Left lobe of liver (tissue), 2 donors: ENCODE results near the gene MCRIP1. TPM values are rescaled to one million over a fixed set of nuclear protein-coding genes. Genes with fewer than 3 reads are reported as not detected.
A peak's percentile ranks its signal among the peaks of the same experiment; 100 is the strongest.

Source experiments
- ATAC-seq: fragments of 200-7000 bp; cut with Tn5 transposase; one replicate; pipeline ENCODE4 v1.9.1; 2020; ENCODE audit warnings: mild to moderate bottlenecking, moderate library complexity
- DNase-seq: peaks from one replicate; pipeline ENCODE4 v3.0.0-alpha.2; 2020; ENCODE audit warnings: low spot score
- total RNA-seq: library from RNA; stranded (reverse); gene quantifications from one replicate; pipeline ENCODE4 v1.2.1, GENCODE V29; 2021
- donor health status: DM: no; HTN: no; CAD: no; lungs with moderate emphysema.
- donor health status: DM: no; HTN: yes; CAD: no.

MCRIP1 gene
- total RNA-seq, 1 donor from 2014 or later = 17.9 TPM

- no peak for ATAC-seq
- peak; percentile 55 for DNase-seq
Measured at GRCh38 chr17:81863123-81863675, 30.1 kb upstream of the MCRIP1 start.

DNA sequence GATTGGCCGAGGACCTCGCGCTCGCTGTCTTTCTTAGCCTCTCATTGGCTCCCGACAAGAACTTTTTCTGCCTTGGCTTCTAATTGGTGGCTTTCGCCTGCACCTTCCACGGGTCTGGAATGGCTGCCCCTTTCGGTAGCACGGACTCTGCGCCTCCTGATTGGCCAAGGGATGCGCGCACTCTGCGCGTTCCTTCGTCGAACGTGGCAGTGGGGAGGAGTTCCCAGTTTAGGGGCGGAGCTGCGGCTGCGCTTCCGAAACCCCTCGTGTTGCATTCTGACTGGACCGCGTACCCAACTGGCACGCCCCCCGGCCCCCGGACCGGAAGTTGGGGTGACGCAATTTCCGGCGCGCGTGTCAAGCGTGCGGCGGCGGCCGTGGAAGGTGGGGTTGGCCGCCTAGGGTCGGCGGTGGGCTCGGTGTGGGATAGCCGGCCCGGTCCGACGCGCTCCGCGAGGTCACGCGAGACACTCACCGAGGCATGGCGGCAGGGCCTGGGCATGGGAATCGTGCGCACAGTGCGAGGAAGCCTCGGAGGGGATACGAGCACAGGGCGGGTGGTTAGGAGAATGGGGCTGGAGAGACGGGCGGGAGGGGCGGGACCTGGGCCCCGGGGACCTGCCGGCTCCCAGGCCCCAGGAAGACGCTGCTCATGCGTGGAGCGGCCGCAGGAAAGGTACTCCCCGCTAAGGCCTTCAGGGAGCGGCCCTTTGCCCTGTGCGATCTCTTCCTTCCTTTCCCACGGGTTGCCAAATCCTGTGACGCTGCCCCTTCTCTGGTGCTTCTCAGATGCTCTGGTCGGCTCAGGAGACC, 27.9 kb upstream of the MCRIP1 start:
- ATAC-seq (peak; percentile 76), DNase-seq (peak; percentile 100)

GRCh38 chr17:81859906-81860755, 27.0 kb upstream of the MCRIP1 start, which contains the start of gene P4HB:
P4HB (minus strand) TSS chr17:81860535; CDS start chr17:81860471, 64 bp downstream.
- no peak for DNase-seq
- ATAC-seq = peak; percentile 67

DNA sequence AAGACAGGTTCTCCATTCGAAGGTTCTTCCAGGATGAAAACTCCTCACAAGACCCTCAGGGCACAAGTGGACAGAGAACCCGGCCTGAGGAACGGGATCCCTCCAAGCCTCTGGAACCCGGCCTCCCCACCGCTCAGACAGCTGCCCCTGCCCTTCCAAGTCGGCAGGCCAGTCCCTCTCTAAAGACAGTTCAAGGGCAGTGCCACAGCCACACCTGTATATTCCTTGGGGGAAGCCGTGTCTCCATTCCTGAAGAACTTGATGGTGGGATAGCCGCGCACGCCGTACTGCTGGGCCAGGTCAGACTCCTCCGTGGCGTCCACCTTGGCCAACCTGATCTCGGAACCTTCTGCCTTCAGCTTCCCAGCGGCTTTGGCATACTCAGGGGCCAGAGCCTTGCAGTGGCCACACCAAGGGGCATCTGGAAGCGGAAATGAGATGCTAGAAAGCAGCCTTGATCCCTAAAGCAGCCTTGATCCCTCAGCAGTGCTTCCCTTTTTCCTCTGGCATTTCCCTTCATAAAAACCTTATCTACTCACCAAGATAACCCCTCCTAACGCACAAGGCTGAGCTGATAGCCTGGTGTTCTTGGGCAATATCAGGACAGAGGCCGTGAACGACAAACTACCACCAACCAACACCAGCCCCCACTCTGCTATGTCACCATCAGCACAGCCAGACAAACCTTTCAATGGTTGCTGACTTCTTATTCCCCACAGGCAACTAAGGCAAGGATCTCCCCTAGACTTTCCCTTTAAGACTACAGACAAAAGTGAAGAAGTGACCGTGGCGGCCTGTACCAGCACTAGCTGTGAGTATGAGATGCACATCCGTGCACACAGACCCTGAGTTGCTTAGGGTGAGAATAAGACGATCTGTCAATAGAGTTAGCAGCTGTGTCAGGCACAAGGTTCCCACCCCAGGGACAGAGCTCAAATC, 26.1 kb upstream of the MCRIP1 start:
- ATAC-seq (no peak), DNase-seq (no peak)

DNA sequence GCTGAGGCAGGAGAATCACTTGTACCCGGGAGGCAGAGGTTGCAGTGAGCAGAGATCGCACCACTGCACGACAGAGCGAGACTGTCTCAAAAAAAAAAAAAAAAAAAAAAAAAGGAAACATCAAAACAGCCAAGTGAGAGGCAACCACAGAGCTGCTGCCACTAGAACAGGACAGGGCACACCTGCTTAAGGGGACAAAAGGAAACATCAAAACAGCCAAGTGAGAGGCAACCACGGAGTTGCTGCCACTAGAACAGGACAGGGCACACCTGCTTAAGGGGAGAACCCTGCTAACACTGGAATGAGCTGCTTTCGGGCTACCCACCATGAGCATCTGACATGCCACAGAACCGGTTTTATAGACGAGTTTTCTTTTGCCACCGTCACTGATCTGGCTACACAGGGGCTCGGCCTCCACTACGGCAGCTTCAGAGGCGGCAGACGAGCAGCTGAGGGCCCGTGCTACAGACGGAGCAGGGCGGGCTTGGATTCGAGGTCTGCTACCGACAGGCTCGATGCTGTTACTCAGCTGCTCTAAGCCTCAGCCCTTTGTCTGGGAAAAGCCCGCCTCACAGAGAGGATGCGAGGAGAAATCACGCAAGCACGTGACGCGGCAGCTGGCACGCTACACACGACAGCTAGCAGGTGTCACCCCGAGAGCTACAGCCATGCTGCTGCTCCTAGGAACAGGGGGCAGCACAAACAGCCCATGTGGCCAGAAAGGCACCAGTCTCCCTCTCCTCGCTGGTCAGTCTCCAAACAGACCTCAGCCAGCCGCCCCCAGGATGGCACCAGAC, 25.3 kb upstream of the MCRIP1 start:
- ATAC-seq (no peak), DNase-seq (peak; percentile 60)

- peak; percentile 76 for ATAC-seq
Measured at GRCh38 chr17:81854974-81855774, 22.1 kb upstream of the MCRIP1 start.

DNA sequence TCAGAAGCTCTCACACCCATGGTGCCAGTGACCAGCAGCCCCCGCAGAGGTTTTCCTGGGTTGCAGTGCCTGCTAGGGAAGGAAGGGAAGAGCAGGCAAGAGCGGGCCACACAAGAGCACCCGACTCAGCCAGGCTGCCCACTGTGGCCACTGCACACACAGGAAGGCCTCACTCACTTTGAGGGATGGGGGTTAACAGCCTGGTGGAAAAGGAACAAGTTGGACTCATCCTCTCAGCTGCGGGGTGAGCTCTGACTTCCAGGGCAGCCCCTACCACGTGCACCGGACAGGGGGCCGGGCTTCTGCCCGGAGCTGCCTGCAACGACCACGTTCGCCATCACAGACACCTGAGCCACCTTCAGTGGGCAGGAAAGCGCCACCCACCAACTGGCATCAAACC, 19.1 kb upstream of the MCRIP1 start:
- no peak for DNase-seq
- no peak for ATAC-seq

More at GRCh38 chr17:81854974-81855774, 22.1 kb upstream of the MCRIP1 start:
- DNase-seq = peak; percentile 78

- DNase-seq (no peak), ATAC-seq (no peak)
Measured at GRCh38 chr17:81851423-81851822, 18.3 kb upstream of the MCRIP1 start.

- no peak for DNase-seq
- ATAC-seq = no peak
Measured at GRCh38 chr17:81849457-81849856, 16.4 kb upstream of the MCRIP1 start.

DNA sequence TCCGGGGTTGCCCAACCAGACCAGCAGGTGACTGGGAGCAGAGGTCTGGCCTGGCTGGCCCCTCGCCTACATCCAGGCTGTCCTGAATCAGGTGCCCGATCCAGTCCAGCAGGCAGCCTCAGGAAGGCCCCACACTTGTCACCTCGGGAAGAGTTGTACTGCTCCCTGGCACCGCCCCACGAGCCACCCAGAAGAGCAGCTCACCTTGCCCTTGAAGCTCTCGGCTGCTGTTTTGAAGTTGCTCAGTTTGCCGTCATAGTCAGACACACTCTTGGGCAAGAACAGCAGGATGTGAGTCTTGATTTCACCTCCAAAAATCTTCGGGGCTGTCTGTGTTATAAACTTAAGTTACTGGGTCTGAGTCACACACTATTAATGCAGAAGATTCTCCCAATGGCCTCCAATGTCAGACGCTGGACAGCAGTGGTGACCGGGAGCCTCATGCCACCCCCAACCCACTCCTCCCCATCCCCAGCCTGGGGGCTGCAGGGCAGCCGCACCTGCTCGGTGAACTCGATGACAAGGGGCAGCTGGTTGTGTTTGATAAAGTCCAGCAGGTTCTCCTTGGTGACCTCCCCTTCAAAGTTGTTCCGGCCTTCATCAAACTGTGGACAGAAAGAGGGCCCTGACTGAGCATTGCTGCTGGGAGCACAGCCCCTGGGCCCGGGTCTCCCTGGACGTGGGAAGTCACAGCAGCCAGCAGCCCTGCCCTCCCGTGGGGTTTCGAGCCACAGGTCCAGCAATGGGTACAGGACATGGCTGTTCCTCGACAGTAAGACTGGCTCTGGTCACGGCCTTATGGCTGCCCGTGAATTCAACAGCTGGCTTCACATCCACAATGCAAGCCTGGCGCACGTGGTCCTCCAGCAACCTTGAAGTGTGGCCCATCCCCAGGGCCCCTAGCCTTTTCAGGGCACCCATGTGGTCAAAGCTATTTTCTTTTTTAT, 13.9 kb upstream of the MCRIP1 start:
- ATAC-seq (peak; percentile 19), DNase-seq (no peak)

DNA sequence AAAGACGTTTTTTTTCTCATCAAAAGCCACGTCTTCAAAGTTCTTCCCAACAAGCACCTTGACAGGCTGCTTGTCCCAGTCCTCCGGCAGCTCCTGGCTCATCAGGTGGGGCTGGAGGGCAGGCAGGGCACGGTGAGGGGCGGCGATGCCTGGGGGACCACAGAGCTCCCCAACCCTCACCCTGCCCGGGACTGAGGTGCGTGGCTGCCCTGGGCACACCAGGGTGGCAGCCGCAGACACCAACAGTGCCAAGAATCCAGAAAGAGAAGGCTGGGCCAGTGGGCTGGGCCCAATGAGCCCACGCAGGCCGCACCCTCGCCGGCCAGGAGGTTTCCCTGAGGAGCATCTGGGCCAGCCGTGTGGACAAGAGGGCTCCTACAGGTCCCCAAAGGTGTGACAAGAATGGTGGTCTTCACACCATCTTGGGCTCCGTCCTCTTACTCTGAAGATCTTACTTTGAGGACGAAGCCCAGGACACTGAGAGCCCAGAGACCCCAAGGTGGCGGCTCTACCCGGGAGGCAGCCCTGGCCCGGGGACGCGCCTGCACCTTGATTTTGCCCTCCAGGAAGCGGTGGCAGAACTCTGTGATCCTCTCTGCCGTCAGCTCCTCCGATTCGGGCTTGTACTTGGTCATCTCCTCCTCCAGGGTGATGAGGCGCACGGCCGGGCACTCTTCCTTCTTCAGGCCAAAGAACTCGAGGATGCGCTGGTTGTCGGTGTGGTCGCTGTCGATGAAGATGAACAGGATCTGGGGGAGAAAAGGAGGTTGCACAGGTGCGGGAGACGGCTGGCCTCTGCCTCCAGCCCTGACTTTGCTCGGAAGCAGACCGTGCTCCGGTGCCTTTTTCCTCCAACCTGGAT, 13.0 kb upstream of the MCRIP1 start:
- ATAC-seq (no peak), DNase-seq (no peak)

GRCh38 chr17:81845361-81845760, 12.3 kb upstream of the MCRIP1 start:
- ATAC-seq (no peak), DNase-seq (no peak)

DNA sequence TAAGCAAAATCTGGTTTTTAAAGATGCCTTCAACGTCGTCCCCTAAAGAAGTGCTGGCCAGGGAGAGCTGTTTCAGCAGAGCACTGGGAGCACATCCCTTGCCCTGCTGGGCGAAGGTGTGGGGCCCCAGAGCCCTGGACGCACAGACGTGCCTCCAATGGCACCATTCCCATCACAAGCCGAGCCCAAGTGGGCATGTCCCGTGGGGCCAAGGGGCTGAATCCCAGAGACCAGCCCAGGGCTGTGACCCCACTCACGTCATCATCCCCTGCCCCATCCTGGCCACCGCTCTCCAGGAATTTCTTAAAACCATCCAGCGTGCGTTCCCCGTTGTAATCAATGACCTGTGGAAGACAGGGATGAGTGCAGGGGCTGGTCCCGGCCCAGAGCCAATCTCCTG, 11.8 kb upstream of the MCRIP1 start:
- DNase-seq = no peak
- ATAC-seq = no peak

- no peak for DNase-seq
Measured at GRCh38 chr17:81844327-81844851, 11.3 kb upstream of the MCRIP1 start.

GRCh38 chr17:81843713-81844326, 10.7 kb upstream of the MCRIP1 start:
- ATAC-seq = no peak

More at GRCh38 chr17:81844327-81844851, 11.3 kb upstream of the MCRIP1 start:
- peak; percentile 2 for ATAC-seq

More at GRCh38 chr17:81843713-81844326, 10.7 kb upstream of the MCRIP1 start:
- no peak for DNase-seq
